K562 (cell line): ENCODE results near the gene CRYGB.
"Not testable (repeated sequence)": the region's sequence is repeated elsewhere in the genome, so short reads cannot be mapped to it uniquely, and the experiment has no call there.

Source experiments
- ATF6 ChIP-seq: sonication (generic); formaldehyde crosslinking; IDR thresholded peaks from 2 replicates; pipeline ENCODE4 v1.4.0; 2020; ENCODE audit warnings: mild to moderate bottlenecking, missing genetic modification reagents
- CTCF ChIP-seq, 3 experiments: IDR thresholded peaks in 2 of 3; conservative IDR thresholded peaks in 1 of 3; 2 replicates each; pipeline ENCODE4 v1.5.1; 2011 to 2012; ENCODE audit warnings: low read length in 3 of 3, mild to moderate bottlenecking in 3 of 3, control low read depth in 2 of 3, improper control_type of control experiment in 1 of 3, inconsistent platforms in 1 of 3, low read depth in 1 of 3, mixed read lengths in 1 of 3, moderate library complexity in 1 of 3; ENCODE audit not compliant: insufficient read depth in 2 of 3
- HNRNPL ChIP-seq: fragments of 200-400 bp; formaldehyde crosslinking; IDR thresholded peaks from 2 replicates; pipeline ENCODE4 v1.6.1; 2017; ENCODE audit warnings: low read depth, mild to moderate bottlenecking, low read length
- MEIS2 ChIP-seq: fragments of 450-650 bp; IDR thresholded peaks from 2 replicates; pipeline ENCODE4 v1.6.1; 2014; ENCODE audit warnings: mild to moderate bottlenecking; ENCODE audit not compliant: partially characterized antibody
- NELFE ChIP-seq: IDR thresholded peaks from 2 replicates; pipeline ENCODE4 v1.6.1; 2011; ENCODE audit warnings: mild to moderate bottlenecking; ENCODE audit not compliant: insufficient read depth, insufficient read length
- PHF8 ChIP-seq: fragments of 200-600 bp; sonication (generic); IDR thresholded peaks from 2 replicates; pipeline ENCODE4 v1.6.1; 2012; ENCODE audit warnings: mixed run types, mild to moderate bottlenecking, inconsistent platforms, low read length, moderate library complexity, borderline replicate concordance
- RFX5 ChIP-seq: IDR thresholded peaks from 2 replicates; pipeline ENCODE4 v1.6.1; 2011; ENCODE audit warnings: low read depth, mild to moderate bottlenecking, improper control_type of control experiment, low read length
- SIX5 ChIP-seq, 2 experiments: IDR thresholded peaks; 2 replicates each; pipeline ENCODE4 v1.6.1; 2011; ENCODE audit warnings: low read length in 2 of 2, borderline replicate concordance in 1 of 2, low read depth in 1 of 2, mild to moderate bottlenecking in 1 of 2, moderate library complexity in 1 of 2; ENCODE audit not compliant: insufficient read depth in 1 of 2
- SP2 ChIP-seq: IDR thresholded peaks from 2 replicates; pipeline ENCODE4 v1.6.1; 2011; ENCODE audit warnings: mild to moderate bottlenecking, low read depth, low read length, moderate library complexity; ENCODE audit not compliant: poor library complexity, severe bottlenecking; ENCODE audit errors: extremely low read depth
- SREBF2 ChIP-seq: sonication (generic); formaldehyde crosslinking; IDR thresholded peaks from 2 replicates; pipeline ENCODE4 v1.4.0; 2020; ENCODE audit warnings: mild to moderate bottlenecking, missing genetic modification reagents
- TEAD4 ChIP-seq, 2 experiments: sonication (generic) in 1 of 2; formaldehyde crosslinking in 1 of 2; IDR thresholded peaks; 2 replicates each; pipeline versions ENCODE4 v1.6.1 to v1.8.0; 2012 to 2022; ENCODE audit warnings: borderline replicate concordance in 1 of 2, inconsistent platforms in 1 of 2, low read length in 1 of 2, mild to moderate bottlenecking in 1 of 2, missing genetic modification reagents in 1 of 2
- ZNF224 ChIP-seq: sonication (generic); formaldehyde crosslinking; IDR thresholded peaks from 2 replicates; pipeline ENCODE4 v1.8.0; 2022; ENCODE audit warnings: mild to moderate bottlenecking, missing genetic modification reagents

- TF ChIP-seq HNRNPL; RFX5; SP2; TEAD4 (IDR thresholded peaks at IDR 0.05; ENCODE audit: low read length); TEAD4 (CRISPR knock-in tag; IDR thresholded peaks at IDR 0.05; ENCODE audit: borderline replicate concordance); MEIS2; ATF6; CTCF (IDR thresholded peaks at IDR 0.05 in 2 of 3, conservative IDR thresholded peaks at IDR 0.05 in 1 of 3; ENCODE audit: insufficient read depth in 2 of 3, low read depth in 1 of 3, low read length in 3 of 3); PHF8; SIX5 (IDR thresholded peaks at IDR 0.05; ENCODE audit: borderline replicate concordance in 1 of 2, insufficient read depth in 1 of 2, low read depth in 1 of 2, low read length in 2 of 2); SREBF2 (CRISPR knock-in tag); NELFE; ZNF224 (CRISPR knock-in tag): not testable (repeated sequence)
Measured at GRCh38 chr2:208098701-208099100, 47.3 kb downstream of the CRYGB start.
